NCI-H526 treated with DMSO at 0.1 percent for 48 hours (cell line): ENCODE results near the gene DOK6.
"Not testable (repeated sequence)": the region's sequence is repeated elsewhere in the genome, so short reads cannot be mapped to it uniquely, and the experiment has no call there.

Experiments
- DNase-seq: peaks from one replicate; lab custom pipeline; 2025; lab: John Stamatoyannopoulos, UW

DOK6 gene

DNA sequence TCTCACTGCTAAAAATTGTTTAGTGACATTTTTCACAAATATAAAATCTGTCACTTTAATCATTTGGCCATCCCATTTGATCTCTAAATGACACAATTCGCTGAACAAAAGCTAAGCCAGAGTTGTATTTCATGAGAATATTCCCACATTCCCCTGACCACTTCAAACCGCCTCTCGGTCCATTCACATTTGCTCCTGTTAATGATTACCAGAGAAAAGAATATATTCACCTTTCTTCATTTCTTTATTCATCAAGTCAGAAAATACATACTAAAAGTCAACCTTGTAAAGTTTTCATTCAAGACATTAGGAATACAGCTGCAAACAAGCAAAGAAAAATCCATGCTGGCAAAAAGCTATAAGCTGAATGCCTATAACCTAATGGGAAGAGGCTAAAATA, 225.5 kb downstream of the DOK6 start:
- no peak for DNase-seq

DNA sequence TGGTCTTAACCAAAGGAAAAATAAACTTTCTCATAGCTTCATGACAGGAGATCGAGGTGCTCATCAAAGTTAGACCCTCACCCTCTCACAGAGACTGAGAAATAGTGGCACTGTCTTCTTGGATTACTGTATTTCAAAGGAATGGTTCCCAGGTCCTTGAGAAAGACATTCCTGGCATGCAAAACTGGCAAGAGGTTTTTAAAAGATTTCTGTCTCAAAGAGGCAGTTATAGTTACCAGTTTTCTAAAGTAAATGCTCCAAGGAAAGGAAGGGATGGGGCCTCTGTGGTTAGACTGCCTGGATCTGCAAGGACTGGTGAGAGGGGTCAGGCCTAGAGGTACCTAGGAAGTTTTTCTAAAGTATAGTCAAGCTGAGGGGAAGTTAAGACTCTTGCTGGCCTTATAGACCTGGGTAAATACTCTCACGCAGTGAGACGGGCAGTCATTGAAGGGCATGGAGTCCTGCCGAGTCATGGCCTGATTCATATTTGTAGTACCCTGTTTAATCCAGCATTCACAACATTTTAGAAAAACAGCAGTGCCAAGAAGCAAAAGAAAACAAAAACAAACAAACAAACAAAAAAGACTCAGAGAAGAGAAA, 226.1 kb downstream of the DOK6 start:
- DNase-seq = no peak

DNA sequence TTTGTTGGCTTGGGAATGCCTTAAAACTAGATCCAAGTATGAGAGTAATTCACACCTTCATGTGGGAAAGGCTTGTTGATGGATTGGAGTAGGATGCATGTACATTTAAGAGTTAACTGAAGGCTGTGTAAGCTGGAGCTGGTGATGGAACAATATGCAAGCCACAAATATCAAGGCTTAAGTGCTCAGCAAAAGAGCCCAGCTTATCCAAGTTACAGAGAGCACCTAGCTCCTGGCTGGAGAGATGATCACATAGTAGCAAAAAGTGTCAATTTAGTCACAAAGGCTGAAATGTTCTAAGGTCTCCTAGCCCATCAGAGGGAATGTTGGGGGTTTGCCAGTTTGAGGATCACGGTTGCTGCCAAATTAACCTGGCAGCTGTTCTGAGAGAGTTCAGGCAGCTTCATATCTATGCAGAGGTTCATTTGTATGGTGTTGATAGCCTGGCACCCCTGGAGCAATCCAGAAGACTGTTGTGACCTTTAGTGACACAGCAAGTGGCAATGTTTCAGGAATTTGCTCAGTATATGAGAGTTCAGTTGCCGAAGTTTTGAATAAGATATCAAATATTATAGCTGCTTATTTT, 228.2 kb downstream of the DOK6 start:
- DNase-seq = no peak

DNA sequence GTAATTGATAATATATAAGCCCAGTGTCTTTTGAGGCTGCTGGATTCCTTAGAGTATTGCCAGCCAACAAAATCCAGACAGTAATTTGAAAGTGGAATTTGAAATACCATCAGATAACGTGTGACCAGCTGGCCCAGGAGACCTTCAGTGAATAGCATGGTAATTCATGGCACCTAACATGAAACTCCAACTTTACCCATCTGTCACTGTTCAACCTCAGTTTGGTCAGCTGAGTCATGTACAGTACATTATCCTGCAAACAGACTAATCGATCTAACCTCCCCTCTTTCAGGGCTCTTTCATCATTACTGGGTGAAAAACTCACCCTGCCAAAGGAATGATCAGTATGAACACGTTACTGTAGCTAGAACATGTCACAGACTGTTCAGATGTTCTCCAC, 230.6 kb downstream of the DOK6 start:
- DNase-seq = no peak

DNA sequence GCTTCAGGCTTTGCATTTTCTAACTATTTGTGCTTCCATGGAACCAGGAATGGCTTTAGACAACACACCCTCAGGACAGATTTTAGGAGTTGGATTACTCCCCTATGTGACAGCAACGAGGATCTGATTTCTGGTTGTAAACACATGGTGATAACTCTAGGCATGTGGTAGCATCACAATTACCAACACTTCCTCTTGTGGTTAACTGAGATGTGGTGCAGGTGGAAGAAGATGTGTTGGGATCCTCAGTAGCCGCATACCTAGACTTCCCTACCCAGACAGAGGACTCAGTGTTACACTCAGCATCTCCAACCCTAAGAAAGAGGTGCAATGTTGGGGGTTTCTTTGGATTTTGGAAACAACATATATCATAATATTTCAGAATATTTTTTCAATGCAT, 234.8 kb downstream of the DOK6 start:
- no peak for DNase-seq

DNA sequence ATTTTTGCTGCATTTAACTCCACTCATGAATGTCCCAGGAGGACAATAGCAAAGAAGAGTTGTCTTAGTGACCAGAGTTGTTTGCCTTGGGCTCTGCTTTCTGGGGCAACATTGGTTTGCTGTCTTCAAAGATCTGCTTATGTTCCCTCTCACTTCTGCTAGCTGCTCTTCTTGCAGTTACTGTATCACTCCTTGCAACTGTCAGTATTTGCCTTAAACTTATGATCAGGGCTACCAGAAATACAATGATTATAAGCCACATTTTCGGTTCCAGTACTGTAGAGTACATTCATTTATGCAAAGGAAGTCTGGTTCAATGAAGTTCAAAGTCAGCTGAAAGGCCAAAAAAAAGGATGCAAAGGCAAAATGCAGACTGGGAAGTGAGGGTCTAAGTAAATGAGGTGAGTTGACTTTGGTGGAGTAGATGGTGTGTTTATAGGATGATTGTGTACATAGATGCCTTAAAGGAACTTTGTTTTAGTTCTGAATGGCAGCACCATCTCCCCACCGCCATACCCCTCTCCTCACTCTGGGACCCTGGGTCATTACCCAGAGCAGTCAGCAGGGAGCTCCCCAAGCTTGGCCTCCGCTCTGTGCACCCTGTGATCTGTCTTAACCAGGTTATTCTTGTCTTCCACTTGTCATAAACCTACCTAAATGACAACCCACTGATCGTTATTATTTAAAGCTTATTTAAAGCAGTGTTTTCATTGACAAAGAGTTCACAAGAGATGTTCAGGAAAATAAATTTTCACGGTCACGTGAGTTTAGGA, 236.0 kb downstream of the DOK6 start:
- no peak for DNase-seq

DNA sequence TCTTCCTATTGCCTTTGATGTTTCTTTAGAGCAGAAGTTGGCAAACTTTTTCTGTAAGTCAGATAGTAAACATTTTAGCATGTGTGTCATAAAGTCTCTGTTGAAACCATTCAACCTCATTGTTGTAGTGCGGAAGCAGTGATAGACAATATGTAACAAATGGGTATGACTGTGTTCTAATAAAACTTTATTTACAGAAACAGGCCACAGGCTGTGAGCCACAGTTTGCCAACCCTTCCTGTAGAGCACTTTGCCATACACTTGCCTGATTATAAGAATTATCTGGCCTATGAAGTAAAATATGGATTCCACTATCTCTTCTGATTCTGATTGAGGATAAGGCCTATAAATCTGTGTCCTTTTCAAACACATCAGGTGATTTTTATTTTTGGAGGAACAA, 237.4 kb downstream of the DOK6 start:
- no peak for DNase-seq

DNA sequence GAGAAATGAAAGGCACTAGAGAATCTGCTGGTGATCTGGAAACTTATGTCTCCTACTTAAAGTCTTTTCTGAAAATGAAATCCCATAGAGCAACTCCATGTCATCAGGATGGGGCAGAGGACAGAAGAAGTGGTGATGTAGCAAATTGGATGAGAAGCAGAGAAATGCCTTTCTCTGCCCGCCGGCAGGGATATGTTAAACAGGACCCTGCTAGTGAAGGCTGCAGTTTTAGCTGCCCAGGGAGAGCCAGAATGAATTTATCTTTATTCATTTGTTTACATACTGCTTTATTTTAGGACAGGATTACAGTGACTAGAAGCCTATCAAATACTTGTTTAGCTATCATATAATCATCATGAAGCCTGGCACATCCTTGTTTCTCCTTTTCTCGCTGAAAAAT, 247.0 kb downstream of the DOK6 start:
- DNase-seq = no peak

DNA sequence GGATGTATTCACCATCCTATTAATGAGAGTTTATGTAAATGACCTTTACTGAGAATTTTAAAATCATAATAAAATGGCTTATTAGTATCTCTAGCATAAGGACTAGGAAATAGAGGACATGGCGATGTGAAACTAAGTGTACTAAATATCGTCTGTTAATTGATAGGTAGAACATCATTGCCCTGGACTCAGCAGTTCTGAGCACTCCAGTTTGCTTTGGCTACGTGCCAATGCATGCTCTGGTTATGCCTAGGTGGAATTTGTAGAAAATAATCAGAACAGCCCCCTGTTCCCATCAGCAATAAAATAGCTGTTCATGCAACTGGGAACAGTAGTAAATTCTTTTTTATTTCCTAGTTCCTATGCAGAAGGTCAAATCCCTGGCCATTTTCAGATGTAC, 247.8 kb downstream of the DOK6 start:
- DNase-seq = no peak

DNA sequence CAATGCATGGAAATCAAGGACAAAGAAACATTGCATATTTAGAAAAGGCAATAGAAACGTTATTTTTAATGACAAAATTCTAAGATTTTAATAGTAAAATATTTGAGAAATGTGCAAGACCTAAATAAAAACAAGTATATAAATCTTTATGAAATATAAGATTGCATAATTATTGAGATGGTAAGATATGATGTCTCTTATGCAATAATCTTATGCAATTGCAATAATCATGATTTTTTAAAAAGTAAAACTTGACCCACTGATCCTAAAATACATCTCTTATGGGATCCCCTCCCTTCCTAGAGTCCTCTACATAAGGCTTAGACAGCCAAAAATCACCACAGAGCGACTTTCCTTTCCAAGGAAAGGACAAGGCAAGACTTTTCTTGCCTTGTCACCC, 249.0 kb downstream of the DOK6 start:
- DNase-seq = no peak

DNA sequence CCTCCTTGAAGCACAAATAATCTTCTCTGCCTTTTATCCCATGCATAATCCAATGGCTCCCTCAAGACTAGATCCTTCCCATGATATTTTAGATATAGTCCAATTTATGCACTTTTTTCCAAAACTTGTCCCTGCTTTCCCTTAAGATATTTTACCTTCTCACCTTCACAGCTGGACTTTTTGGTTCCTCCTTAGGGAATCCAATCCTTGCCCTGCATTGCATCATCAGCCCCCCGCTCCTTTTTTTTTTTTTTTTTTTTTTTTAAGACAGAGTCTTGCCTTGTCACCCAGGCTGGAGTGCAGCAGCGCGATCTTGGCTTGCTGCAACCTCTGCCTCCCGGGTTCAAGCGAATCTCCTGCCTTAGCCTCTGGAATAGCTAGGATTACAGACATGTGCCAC, 250.6 kb downstream of the DOK6 start:
- DNase-seq = no peak

DNA sequence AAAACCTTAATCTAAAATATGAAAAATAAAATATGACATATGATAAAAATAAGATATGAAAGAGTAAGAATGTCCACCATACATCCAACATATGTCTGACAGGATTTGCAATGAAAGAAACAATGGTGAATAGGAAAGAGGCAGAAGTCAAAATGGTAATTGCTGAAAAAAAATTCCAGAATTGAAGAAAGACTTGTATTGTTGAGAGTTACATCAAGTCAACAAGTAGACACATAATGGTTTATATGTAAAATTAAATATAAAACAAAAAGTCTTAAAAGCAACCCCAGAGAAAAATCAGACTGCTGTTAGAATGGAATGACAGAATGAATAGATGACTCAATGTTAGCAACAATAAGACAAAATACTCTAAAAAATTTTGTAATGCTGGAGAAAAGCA, 255.1 kb downstream of the DOK6 start:
- no peak for DNase-seq

DNA sequence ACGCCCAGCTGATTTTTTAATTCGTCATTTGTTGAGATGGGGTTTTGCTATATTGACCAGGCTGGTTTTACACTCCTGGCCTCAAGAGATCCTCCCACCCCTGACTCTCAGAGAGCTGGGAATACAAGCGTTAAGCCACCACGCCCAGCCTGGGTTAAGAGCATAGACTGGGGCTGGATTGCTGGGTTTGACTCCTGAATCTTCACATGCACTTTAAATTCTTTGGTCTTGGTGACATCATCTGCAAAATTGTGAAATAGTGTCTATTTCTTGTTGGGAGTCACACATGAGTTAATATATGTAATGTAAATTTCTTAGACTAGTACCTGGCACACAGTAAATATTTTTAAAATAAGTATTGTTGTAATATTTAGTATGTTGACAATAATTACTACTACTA, 257.4 kb downstream of the DOK6 start:
- DNase-seq = no peak

DNA sequence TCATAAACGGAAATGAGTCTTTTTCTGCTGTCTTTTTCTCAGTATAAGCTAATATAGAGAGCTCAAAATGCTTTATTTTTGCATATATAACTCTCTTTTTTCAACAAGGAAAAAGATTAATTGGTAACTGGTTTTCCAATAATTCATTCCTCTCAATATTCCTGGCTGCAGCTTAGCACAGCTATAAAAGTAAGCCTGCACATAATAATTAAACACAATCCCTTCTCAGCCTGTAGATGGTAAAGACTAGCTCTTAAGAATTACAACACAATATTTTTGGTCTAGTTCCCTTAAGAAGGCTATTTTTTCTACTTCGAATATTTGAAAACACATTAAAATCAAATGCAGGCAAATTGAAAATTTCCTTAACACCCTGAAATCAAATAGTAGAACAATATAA, 258.0 kb downstream of the DOK6 start:
- no peak for DNase-seq

DNA sequence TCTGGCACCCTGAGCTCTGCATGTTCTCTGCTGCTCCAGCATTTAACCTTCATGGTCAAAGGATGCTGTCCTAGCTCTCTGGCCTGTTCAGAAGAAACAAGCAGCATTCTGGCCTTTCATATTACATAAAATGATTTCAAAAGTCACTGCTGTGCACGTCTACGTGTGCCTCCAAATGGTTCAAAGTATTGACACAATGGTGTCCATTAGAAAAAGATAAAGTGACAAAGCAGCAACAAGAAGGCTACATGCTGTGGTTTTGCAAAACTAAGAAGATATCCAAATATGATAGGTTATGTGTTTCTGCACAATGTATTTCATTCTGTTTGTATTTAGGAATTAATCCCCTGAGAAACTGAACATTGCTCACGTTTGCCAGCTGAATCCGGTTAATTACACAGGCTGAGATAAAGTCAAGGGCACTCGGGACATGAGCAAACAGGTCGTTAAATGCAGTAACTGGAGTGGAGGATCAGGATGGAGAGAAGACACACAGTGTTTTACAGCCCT, 258.5 kb downstream of the DOK6 start:
- peak; percentile 70 for DNase-seq

DNA sequence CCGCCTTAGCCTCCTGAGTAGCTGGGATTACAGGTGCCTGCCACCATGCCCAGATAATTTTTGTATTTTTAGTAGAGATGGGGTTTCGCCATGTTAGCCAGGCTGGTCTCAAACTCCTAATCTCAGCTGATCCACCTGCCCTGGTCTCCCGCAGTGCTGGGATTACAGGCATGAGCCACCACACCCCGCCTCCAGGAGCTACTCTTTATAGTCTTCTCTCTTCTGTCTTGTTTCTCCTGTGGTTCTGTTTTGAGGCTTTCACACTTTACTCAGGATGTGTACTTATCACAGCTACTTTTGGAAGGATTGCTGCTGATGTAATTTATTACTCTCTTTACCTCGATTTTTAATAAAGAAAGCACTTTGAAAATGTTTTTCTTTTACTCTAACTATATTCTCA, 261.4 kb downstream of the DOK6 start:
- not testable (repeated sequence) for DNase-seq

DNA sequence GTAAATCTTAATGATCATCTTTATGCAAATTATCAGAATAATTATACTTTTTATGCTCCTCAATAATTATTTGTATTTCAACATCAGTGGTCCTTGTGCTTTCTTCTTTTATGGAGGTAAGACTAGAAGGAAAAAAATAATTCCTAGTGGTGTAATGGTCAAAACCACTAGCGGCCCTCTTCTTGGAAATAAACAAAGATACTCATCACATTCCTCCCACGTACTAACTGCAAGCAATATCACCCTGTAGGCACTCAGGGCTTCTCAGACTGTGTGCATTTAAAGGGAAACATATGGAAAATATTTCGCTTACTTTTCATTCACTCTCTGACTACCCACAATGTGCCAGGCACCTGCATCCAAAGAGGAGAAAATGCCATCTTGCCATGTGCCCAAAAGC, 263.7 kb downstream of the DOK6 start:
- DNase-seq = no peak

DNA sequence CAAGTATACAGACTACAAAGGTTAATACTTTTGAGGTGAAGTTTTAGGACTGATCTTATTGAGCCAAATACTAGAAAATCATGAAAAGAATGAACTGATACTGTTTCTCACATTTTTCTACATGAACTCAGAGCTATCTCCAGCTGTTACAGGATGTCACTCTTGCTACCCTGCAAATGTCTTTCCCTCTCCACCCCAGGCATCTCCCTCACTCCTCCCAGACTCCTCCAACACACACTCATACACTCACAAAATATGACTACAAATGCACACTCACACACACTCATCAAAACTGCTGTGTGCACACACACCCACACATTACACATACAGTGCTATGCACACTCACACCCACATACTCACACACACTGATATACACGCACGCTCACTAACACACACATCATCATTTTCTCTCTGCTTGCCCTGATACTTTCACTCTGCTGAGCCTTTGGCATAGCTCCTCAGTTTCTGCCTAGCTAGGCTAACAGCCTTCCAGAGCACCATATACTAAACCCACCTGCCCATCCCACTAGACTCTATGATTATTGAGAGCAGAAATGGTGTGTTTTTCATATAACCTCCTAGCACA, 273.7 kb downstream of the DOK6 start:
- DNase-seq = no peak

DNA sequence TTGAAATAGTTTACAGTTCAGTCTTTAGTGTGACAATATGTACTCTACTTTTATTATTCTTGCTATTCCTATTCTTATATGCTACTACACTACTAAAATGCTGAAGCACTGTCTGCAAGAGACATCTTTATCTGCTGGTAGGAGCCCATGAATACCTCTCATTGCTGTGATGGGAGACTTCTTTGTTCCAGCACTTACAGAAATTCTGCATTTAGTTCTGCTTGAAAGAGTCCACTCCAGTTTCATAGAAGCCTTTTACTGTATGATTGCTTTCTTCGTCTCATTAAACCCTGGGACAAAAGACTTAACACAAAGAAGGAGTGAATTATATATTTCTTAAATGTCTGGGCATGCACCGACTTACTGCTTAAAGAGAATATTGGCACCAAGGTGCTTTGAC, 274.3 kb downstream of the DOK6 start:
- DNase-seq = no peak

DNA sequence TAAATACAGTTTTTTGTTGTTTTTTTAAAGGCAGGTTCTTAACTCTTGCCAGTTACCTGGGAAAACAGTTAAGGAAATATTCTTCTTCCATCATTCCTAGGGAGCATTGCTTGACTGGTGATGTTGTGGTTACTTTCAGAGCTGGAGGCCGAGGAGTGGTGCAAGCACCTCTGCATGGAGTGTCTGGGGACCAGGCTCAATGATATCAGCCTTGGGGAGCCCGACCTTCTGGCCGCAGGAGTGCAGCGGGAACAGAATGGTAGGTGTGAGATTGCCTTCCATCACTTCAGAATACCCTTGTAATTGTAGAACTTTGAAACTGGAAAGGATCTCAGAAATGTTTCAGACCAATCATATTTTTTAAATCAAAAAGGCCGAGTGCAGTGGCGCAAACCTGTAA, 276.9 kb downstream of the DOK6 start:
- no peak for DNase-seq

DNA sequence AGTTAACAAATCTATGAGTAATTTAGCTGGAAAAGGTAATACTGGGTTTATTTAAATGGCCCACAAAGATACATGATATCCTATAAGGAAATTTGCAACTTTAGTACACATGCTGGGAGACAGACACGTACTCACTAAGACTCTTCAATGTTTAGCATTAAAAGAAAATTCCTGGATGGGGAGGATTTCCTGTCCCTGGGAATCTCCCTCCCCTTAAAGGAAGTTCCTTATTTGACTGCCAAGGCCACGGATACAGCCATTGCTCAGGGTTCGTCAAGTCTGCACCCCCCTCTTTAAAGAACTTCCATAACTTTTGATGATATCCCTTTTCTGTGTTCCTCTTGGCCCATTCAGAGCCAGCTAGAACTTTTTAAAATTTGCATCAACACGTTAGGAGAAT, 279.4 kb downstream of the DOK6 start:
- no peak for DNase-seq

DNA sequence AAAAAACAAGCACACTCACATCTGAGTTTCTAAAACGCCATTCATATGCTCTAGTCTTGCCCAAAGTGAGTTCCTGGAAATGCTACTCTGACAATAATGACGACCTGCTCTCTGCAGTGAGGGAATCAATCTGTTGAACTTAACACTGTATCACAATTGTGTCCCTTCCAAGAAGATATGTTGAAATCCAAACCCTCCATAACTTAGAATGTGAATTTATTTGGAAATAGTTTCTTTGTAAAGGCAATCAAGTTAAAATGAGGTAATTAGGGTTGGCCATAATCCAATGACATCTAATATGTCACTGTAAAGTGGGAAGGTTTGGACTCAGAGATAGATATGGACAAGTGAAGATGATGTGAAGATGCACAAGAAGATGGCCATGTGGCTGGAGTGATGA, 282.5 kb downstream of the DOK6 start:
- no peak for DNase-seq

DNA sequence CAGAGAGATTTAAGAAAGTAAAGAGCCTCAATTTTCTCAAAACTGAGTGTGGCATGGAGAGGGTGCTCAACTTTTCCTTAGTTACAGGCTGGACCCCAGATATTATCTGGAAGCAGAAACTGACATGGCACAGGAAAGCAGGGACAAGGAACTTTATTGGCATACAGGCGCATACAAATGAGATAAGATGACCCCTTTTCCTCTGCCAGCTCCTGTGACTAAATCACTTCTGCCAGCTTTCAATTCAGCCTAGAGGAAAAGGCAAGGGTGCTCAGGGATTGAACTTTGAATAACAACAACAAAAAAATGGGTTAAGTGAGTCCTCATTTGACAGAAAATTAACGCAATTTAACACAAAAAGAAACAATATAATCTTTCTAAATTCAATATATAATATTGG, 284.1 kb downstream of the DOK6 start:
- no peak for DNase-seq
